ENCODE data around the gene ZNF445. TPM values are rescaled to one million over a fixed set of nuclear protein-coding genes. Genes with fewer than 3 reads are reported as not detected.

ZNF445 gene
- total and polyA plus RNA-seq, 4 donors: 2.1 to 8.7 (median 4.9) TPM

- Histone ChIP-seq H3K27ac (ENCODE audit: low read depth in 1 of 2, low read length in 2 of 2) (no peak overlapping the region), H3K4me3 (ENCODE audit: low read depth in 1 of 3, low read length in 3 of 3) (no peak overlapping the region), H3K27me3 (ENCODE audit: control insufficient read depth in 4 of 4, insufficient read depth in 4 of 4, low read length in 3 of 4) (no peaks in the 10 kb centered on the region), H3K9me3 (ENCODE audit: control insufficient read depth in 4 of 4, low read length in 3 of 4) (peaks cover 28 to 57% (median 36%) of the 10 kb centered on the region in 4 donors), H3K9ac (ENCODE audit: low read depth in 1 of 2, low read length in 2 of 2) (no peak overlapping the region), H3K36me3 (ENCODE audit: control insufficient read depth in 4 of 4, insufficient read depth in 3 of 4, low read depth in 1 of 4, low read length in 3 of 4) (peaks cover 4 to 27% (median 24%) of the 10 kb centered on the region in 4 donors), H3K4me1 (ENCODE audit: control insufficient read depth in 4 of 4, insufficient read depth in 4 of 4, low read length in 3 of 4) (no peaks in the 10 kb centered on the region)
- no peak for TF ChIP-seq MAX (IDR thresholded peaks at IDR 0.05)
- TF ChIP-seq YY1 (IDR thresholded peaks at IDR 0.05): no peak
- TF ChIP-seq GABPA (IDR thresholded peaks at IDR 0.05 in 1 of 2, conservative IDR thresholded peaks at IDR 0.05 in 1 of 2): no peak
- no peak for TF ChIP-seq RXRA (IDR thresholded peaks at IDR 0.05)
- no peak for TF ChIP-seq HNF4A (conservative IDR thresholded peaks at IDR 0.05)
- no peak for TF ChIP-seq EGR1 (IDR thresholded peaks at IDR 0.05; ENCODE audit: low read depth in 2 of 2)
- TF ChIP-seq FOXA2 (IDR thresholded peaks at IDR 0.05): no peak
- TF ChIP-seq REST (IDR thresholded peaks at IDR 0.05): no peak
- no peak for TF ChIP-seq FOXA1 (IDR thresholded peaks at IDR 0.05)
- DNase-seq (ENCODE audit: low spot score): no peak
- WGBS: 98% methylated on average over 6 of the region's 6 CpGs
These were observed 18.4 kb upstream of the ZNF445 start for GRCh38 chr3:44495636-44496415.

GRCh38 chr3:44492496-44492895, 15.0 kb upstream of the ZNF445 start:
- Histone ChIP-seq H3K36me3 (ENCODE audit: control insufficient read depth in 4 of 4, insufficient read depth in 3 of 4, low read depth in 1 of 4, low read length in 3 of 4) (peaks cover 1 to 9% (median 2%) of the 10 kb centered on the region in 4 donors), H3K9ac (ENCODE audit: low read depth in 1 of 2, low read length in 2 of 2) (no peak overlapping the region), H3K4me3 (ENCODE audit: low read depth in 1 of 3, low read length in 3 of 3) (peak overlapping the region in 1 of 3 donors; percentile 35), H3K27ac (ENCODE audit: low read depth in 1 of 2, low read length in 2 of 2) (no peak overlapping the region), H3K27me3 (ENCODE audit: control insufficient read depth in 4 of 4, insufficient read depth in 4 of 4, low read length in 3 of 4) (no peaks in the 10 kb centered on the region), H3K4me1 (ENCODE audit: control insufficient read depth in 4 of 4, insufficient read depth in 4 of 4, low read length in 3 of 4) (no peaks in the 10 kb centered on the region), H3K9me3 (ENCODE audit: control insufficient read depth in 4 of 4, low read length in 3 of 4) (peaks cover 18 to 49% (median 29%) of the 10 kb centered on the region in 4 donors)
- WGBS: 100% methylated on average over 1 of the region's 1 CpG
- no peak for TF ChIP-seq EGR1 (IDR thresholded peaks at IDR 0.05; ENCODE audit: low read depth in 2 of 2)
- no peak for TF ChIP-seq ZBTB33 (IDR thresholded peaks at IDR 0.05)
- no peak for TF ChIP-seq MAX (IDR thresholded peaks at IDR 0.05)
- no peak for TF ChIP-seq REST (IDR thresholded peaks at IDR 0.05)
- no peak for TF ChIP-seq NR2F2 (IDR thresholded peaks at IDR 0.05)
- no peak for TF ChIP-seq FOXA1 (IDR thresholded peaks at IDR 0.05)
- TF ChIP-seq JUND (IDR thresholded peaks at IDR 0.05): no peak
- TF ChIP-seq RAD21 (IDR thresholded peaks at IDR 0.05): no peak
- TF ChIP-seq GABPA (IDR thresholded peaks at IDR 0.05 in 1 of 2, conservative IDR thresholded peaks at IDR 0.05 in 1 of 2): no peak
- no peak for TF ChIP-seq YY1 (IDR thresholded peaks at IDR 0.05)
- TF ChIP-seq ATF3 (IDR thresholded peaks at IDR 0.05): no peak
- no peak for TF ChIP-seq FOXA2 (IDR thresholded peaks at IDR 0.05)
- TF ChIP-seq RXRA (IDR thresholded peaks at IDR 0.05): no peak
- TF ChIP-seq HNF4A (conservative IDR thresholded peaks at IDR 0.05): no peak
- TF ChIP-seq SP1 (IDR thresholded peaks at IDR 0.05): no peak
- DNase-seq (ENCODE audit: low spot score): no peak
